ENCODE results near the gene CAVIN2. TPM values are rescaled to one million over a fixed set of nuclear protein-coding genes. Genes with fewer than 3 reads are reported as not detected.

CAVIN2 gene
- total RNA-seq, 2 donors from 2014 or later = 6.1 to 204 TPM

DNA sequence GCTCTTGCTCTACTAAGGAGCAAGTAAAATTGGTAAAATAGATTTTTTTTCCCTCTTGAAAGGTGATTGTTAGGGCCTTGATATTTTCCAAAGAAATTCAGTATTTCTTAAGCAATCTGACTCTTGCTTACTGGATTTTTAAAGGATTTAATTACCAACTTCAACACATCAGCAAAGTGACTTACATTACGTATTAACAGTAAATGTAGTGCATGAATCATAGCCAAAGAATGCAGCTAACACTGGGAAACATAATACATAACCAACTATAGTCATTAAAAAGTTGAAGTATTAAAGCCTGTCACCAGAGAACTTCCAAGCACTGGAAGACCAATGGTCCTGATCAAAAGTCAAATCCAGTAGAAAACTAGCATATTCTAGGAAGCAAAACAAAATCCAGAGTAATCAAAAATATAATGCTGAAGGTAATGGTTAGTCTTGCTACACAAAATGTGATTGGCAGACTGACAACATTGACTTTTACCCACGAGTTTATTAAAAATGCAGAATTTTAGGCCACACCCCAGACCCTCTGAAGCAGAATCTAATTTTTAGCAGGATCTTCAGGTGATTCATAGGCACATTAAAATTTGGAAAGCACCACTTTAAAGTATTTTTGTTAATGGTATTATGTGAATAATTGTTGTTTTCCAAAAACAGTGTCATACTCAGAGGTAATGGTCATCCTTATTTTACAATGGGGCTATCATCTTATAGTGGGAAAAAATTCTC is 31.8 kb upstream of the CAVIN2 start:
- H3K27me3 Mint-ChIP-seq = peaks cover 43% of the 10 kb centered on the region
- H3K4me3 Mint-ChIP-seq = no peak overlapping the region
- no peak for DNase-seq
- no peaks in the 10 kb centered on the region for H3K36me3 Mint-ChIP-seq (ENCODE audit: low read depth)
- no peak for ATAC-seq
- no peaks in the 10 kb centered on the region for H3K4me1 Mint-ChIP-seq
- no peak overlapping the region for H3K27ac Mint-ChIP-seq
- no peaks in the 10 kb centered on the region for H3K9me3 ChIP-seq (ENCODE audit: control insufficient read depth, low read length, poor library complexity, severe bottlenecking)

DNA sequence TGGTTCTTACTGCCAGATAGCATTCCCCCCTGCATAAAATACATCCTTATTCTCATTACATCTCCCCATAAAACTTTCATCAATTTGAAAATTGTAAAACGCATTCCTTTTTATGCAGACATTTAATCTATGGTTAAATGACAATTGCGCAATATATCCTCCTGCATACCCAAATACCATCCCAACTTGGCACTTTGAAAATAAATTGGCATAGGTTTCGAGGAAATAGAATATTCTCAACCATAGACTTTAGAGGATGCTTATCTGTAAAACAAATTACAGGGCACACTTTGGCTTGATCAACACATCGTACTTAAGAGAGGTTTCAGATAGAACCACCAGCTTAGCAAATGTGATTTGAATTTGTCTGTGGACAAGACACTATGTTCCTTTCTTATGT is 31.0 kb upstream of the CAVIN2 start:
- Mint-ChIP-seq H3K4me1 (no peaks in the 10 kb centered on the region), H3K27ac (no peak overlapping the region), H3K36me3 (ENCODE audit: low read depth) (no peaks in the 10 kb centered on the region), H3K27me3 (peaks cover 41% of the 10 kb centered on the region), H3K4me3 (no peak overlapping the region)
- ATAC-seq = no peak
- DNase-seq = no peak
- H3K9me3 ChIP-seq (ENCODE audit: control insufficient read depth, low read length, poor library complexity, severe bottlenecking) = no peaks in the 10 kb centered on the region

- H3K27me3 Mint-ChIP-seq = peaks cover 45% of the 10 kb centered on the region
- H3K4me3 Mint-ChIP-seq = no peak overlapping the region
- H3K36me3 Mint-ChIP-seq (ENCODE audit: low read depth) = no peaks in the 10 kb centered on the region
- no peak for DNase-seq
- ATAC-seq = no peak
- no peaks in the 10 kb centered on the region for H3K4me1 Mint-ChIP-seq
- no peaks in the 10 kb centered on the region for H3K9me3 ChIP-seq (ENCODE audit: control insufficient read depth, low read length, poor library complexity, severe bottlenecking)
- no peak overlapping the region for H3K27ac Mint-ChIP-seq
These were observed 29.0 kb upstream of the CAVIN2 start for GRCh38 chr2:191875859-191876258.

DNA sequence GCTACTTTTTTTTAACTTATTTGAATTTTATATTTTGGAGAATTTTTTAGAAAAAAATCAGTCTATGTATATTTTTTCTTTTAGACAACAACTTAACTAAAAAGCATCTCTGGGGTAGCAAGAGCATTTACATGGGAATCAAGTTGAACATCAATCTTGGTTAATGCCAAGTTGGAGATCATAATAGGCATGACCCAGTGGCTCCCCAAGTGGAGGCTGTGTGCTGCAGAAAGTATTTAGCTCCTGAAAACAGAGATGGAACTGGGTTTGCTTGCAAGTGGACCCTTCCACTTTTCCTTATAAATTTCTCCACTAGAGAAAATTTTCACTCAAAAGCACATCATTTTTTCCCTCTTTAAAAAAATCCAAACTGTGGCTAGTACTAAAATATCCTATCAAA is 23.9 kb upstream of the CAVIN2 start:
- DNase-seq (no peak), ATAC-seq (no peak)
- no peaks in the 10 kb centered on the region for H3K4me1 Mint-ChIP-seq
- H3K36me3 Mint-ChIP-seq (ENCODE audit: low read depth) = no peaks in the 10 kb centered on the region
- H3K4me3 Mint-ChIP-seq = no peak overlapping the region
- peaks cover 29% of the 10 kb centered on the region for H3K27me3 Mint-ChIP-seq
- H3K27ac Mint-ChIP-seq = no peak overlapping the region
- H3K9me3 ChIP-seq (ENCODE audit: control insufficient read depth, low read length, poor library complexity, severe bottlenecking) = no peaks in the 10 kb centered on the region

DNA sequence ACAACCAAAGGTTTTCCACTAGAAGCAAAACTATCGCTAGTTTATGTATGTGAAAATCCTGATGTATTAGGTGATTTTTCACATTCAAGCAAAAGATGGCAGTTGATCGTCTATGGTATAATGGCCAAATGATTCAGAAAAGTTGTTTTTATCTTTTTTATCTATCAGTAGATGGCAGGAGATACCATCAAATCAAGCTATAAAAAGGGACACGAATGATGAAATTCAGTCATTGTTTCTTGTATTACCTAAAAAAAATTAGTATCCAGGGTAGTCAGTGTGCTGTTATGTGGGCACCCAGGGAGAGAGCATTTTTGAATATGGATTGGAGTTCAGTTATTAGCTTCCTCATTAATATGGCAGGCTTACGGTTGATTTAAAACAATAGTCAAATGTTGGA is 22.9 kb upstream of the CAVIN2 start:
- Mint-ChIP-seq H3K4me1 (no peaks in the 10 kb centered on the region), H3K4me3 (no peak overlapping the region), H3K36me3 (ENCODE audit: low read depth) (peaks cover 2% of the 10 kb centered on the region), H3K27ac (no peak overlapping the region), H3K27me3 (peaks cover 32% of the 10 kb centered on the region)
- no peaks in the 10 kb centered on the region for H3K9me3 ChIP-seq (ENCODE audit: control insufficient read depth, low read length, poor library complexity, severe bottlenecking)
- DNase-seq = no peak
- no peak for ATAC-seq

DNA sequence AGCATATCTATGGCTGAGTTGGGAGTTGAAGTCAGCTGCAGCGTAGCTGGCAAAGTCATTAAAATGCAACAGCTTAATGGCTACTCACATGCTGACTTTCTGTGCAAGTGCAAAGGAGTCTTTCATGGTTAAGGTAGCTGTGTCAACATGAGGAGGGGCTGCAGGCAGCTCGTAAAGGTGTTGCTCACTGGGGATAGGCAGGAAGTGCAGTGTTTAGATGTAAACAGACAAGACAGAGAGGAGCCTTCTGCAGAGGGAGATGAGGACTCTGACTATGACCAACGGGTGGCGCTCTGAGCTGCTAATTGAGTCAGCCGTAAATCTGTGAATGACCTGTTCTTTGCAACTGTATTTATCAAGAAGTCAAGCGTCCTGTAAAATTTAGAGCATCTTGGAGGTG is 22.3 kb upstream of the CAVIN2 start:
- no peak overlapping the region for H3K4me3 Mint-ChIP-seq
- no peaks in the 10 kb centered on the region for H3K4me1 Mint-ChIP-seq
- H3K36me3 Mint-ChIP-seq (ENCODE audit: low read depth) = peaks cover 2% of the 10 kb centered on the region
- H3K27ac Mint-ChIP-seq = no peak overlapping the region
- ATAC-seq = no peak
- DNase-seq = no peak
- no peaks in the 10 kb centered on the region for H3K9me3 ChIP-seq (ENCODE audit: control insufficient read depth, low read length, poor library complexity, severe bottlenecking)
- H3K27me3 Mint-ChIP-seq = peaks cover 38% of the 10 kb centered on the region

DNA sequence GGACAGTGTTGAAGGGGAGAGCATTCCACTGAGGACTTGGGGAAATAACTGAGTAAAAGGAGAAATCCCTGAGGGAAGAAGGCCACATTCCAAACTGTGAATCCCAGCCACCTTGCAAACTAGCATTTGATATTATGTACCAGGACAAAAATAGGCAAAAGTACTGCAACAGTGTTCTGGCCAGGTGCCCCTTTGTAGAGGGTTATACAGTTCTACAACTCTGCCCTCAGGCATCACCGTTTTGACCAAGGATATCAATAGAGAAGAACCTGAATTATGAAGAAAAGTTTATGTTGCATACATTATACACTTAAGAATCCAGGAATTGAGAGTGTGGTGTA is 20.6 kb upstream of the CAVIN2 start:
- H3K27me3 Mint-ChIP-seq = peaks cover 49% of the 10 kb centered on the region
- H3K4me3 Mint-ChIP-seq = no peak overlapping the region
- ATAC-seq = no peak

DNA sequence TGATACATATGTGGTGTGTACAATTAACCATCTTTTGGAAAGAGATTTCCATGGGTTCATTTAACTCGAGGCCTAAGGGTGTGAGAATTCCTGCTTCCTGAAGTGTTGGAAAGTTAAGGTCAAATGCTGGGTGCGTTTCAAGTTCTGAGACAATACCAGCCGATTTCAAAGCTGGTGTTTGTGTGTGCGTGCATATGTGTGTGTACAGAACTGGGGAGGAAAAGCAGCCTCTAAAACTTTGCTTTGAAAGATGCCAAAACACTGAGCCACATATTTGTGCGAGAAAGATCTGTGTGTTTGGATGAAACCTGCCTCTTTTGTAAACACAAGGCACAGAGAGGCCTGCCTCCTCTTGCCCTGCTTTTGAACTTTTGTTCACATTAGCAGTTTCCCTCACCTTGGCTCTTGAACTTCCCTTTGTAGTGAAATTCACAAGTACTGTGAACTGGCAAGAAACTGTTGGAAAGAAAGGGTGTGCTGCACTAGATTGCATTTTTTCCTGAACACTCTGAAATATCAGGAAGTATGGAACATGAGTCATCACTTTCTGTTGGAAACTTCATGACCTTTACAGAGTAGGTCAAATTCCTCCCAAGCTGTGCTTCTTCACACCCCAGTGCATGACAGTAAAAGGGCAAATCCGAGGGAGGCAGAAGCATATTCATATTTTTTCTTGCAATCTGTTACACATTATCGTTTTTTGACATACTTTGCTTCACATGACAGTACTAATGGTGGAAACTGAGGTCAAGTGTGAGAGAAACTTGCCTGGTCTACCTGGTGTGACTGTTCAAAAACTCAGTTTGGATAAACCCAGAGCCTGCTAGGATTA is 20.0 kb upstream of the CAVIN2 start:
- Mint-ChIP-seq H3K4me1 (no peaks in the 10 kb centered on the region), H3K36me3 (ENCODE audit: low read depth) (peaks cover 2% of the 10 kb centered on the region), H3K27ac (no peak overlapping the region), H3K27me3 (peaks cover 44% of the 10 kb centered on the region), H3K4me3 (no peak overlapping the region)
- H3K9me3 ChIP-seq (ENCODE audit: control insufficient read depth, low read length, poor library complexity, severe bottlenecking) = no peaks in the 10 kb centered on the region
- no peak for DNase-seq
- no peak for ATAC-seq

More for the DNA sequence above, 20.6 kb upstream of the CAVIN2 start:
- no peaks in the 10 kb centered on the region for H3K9me3 ChIP-seq (ENCODE audit: control insufficient read depth, low read length, poor library complexity, severe bottlenecking)
- Mint-ChIP-seq H3K36me3 (ENCODE audit: low read depth) (peaks cover 2% of the 10 kb centered on the region), H3K27ac (no peak overlapping the region), H3K4me1 (no peaks in the 10 kb centered on the region)
- DNase-seq = no peak

- ATAC-seq = no peak
- Mint-ChIP-seq H3K4me1 (no peaks in the 10 kb centered on the region), H3K27me3 (peaks cover 41% of the 10 kb centered on the region), H3K27ac (no peak overlapping the region), H3K4me3 (no peak overlapping the region), H3K36me3 (ENCODE audit: low read depth) (peaks cover 2% of the 10 kb centered on the region)
- no peaks in the 10 kb centered on the region for H3K9me3 ChIP-seq (ENCODE audit: control insufficient read depth, low read length, poor library complexity, severe bottlenecking)
- DNase-seq = no peak
These were observed 19.3 kb upstream of the CAVIN2 start for GRCh38 chr2:191866195-191866594.

DNA sequence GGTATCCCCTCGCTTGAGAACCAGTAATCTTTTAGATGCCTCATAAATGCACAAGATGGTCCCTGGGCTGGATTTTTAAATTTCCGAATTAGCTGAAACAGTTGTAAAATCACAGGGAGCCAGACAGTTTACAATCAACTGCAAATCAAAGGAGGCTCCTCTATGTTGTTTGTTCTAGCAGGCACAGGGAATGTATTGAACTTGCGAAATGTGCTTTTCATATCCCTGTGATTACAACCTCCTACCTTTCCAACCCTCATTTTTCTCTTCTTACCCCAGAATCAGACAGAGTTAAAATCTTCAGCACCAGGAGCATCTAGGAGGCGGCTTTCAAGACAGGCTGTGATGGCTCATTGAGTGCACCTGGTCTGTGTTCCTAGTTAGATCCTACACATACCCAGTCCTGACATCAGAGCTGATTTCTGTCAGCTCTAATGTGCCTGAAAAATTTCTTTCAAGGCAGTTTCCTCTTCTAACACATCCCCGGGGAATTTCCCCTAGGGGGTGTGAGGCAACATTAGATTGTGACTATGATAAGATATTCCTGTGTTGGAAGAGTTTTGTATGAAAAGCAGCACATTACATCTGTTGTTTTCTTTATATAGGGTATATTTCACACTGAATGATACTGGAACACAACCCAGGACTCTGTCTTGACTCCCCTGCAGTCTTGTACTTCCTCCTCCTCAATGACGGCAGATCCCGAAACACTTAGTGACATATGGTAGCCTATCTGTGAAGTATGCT is 17.9 kb upstream of the CAVIN2 start:
- Mint-ChIP-seq H3K27me3 (peaks cover 39% of the 10 kb centered on the region), H3K27ac (no peak overlapping the region), H3K36me3 (ENCODE audit: low read depth) (peaks cover 2% of the 10 kb centered on the region), H3K4me3 (no peak overlapping the region), H3K4me1 (no peaks in the 10 kb centered on the region)
- DNase-seq (no peak), ATAC-seq (no peak)
- no peaks in the 10 kb centered on the region for H3K9me3 ChIP-seq (ENCODE audit: control insufficient read depth, low read length, poor library complexity, severe bottlenecking)

- peaks cover 2% of the 10 kb centered on the region for H3K36me3 Mint-ChIP-seq (ENCODE audit: low read depth)
- H3K27ac Mint-ChIP-seq = no peak overlapping the region
- no peaks in the 10 kb centered on the region for H3K9me3 ChIP-seq (ENCODE audit: control insufficient read depth, low read length, poor library complexity, severe bottlenecking)
- H3K4me3 Mint-ChIP-seq = no peak overlapping the region
- ATAC-seq (no peak), DNase-seq (no peak)
- H3K4me1 Mint-ChIP-seq = no peaks in the 10 kb centered on the region
- H3K27me3 Mint-ChIP-seq = peaks cover 32% of the 10 kb centered on the region
These were observed 17.1 kb upstream of the CAVIN2 start for GRCh38 chr2:191863988-191864387.

DNA sequence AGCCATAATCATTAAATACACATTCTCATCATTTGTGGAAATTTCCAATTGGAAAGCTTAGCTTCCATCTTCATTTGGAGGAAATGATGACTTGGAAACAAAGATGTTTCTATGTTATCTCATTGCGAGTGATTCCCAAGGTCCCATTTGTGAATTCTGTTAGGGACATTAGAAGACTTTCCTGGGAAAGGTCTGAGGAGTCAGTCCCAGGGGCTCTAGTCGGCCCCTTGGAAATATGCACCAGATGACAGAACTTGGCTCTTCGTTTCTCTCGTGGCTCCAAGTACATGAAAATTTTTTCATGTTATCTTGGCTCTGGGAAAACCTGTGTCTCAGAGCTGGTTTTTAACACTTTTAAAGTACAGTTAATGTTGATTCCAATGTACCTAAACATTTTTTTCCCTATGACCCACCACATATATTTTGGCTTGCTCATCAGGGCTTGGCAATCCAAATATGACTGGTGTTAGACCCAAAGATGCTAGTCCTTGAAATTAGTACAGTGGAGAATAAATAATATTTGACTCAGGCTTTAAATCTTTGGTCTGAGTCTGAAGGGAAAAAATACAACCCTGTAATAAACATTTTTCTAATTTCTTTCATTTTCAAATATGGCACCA is 15.4 kb upstream of the CAVIN2 start:
- H3K36me3 Mint-ChIP-seq (ENCODE audit: low read depth) = peaks cover 2% of the 10 kb centered on the region
- no peaks in the 10 kb centered on the region for H3K4me1 Mint-ChIP-seq
- DNase-seq (no peak), ATAC-seq (no peak)
- peaks cover 35% of the 10 kb centered on the region for H3K27me3 Mint-ChIP-seq
- no peak overlapping the region for H3K4me3 Mint-ChIP-seq
- no peak overlapping the region for H3K27ac Mint-ChIP-seq
- H3K9me3 ChIP-seq (ENCODE audit: control insufficient read depth, low read length, poor library complexity, severe bottlenecking) = no peaks in the 10 kb centered on the region
